ENCODE results near the gene TPRG1L.

Gene TPRG1L

GRCh38 chr1:3645666-3646355, 21.0 kb downstream of the TPRG1L start:
- DNase-seq (ENCODE audit: low read depth) = no peak

- no peak for DNase-seq (ENCODE audit: low read depth)
Measured at GRCh38 chr1:3646596-3646995, 21.8 kb downstream of the TPRG1L start.

GRCh38 chr1:3649342-3650247, 24.8 kb downstream of the TPRG1L start, which contains the start of gene WRAP73:
Gene WRAP73, minus strand, starts transcription at chr1:3650103. Its CDS starts 104 bp downstream, at chr1:3649999.
- DNase-seq (ENCODE audit: low read depth) = peak; percentile 71

- DNase-seq (ENCODE audit: low read depth) = no peak
Measured at GRCh38 chr1:3650248-3651025, 25.6 kb downstream of the TPRG1L start.

GRCh38 chr1:3651026-3651929, 26.5 kb downstream of the TPRG1L start:
- DNase-seq (ENCODE audit: low read depth) = no peak

GRCh38 chr1:3651930-3652547, 27.2 kb downstream of the TPRG1L start, which contains the start of gene TP73:
Gene TP73, plus strand, starts transcription at chr1:3652516. Its CDS starts 29,850 bp downstream, at chr1:3682366.
- no peak for DNase-seq (ENCODE audit: low read depth)

GRCh38 chr1:3652548-3653285, 27.9 kb downstream of the TPRG1L start:
- no peak for DNase-seq (ENCODE audit: low read depth)

GRCh38 chr1:3653286-3653618, 28.4 kb downstream of the TPRG1L start:
- DNase-seq (ENCODE audit: low read depth) = no peak

GRCh38 chr1:3654549-3655281, 29.9 kb downstream of the TPRG1L start:
- DNase-seq (ENCODE audit: low read depth) = no peak

GRCh38 chr1:3656450-3657095, 31.8 kb downstream of the TPRG1L start:
- DNase-seq (ENCODE audit: low read depth) = no peak

- no peak for DNase-seq (ENCODE audit: low read depth)
Measured at GRCh38 chr1:3657096-3657475, 32.3 kb downstream of the TPRG1L start.

- DNase-seq (ENCODE audit: low read depth) = no peak
Measured at GRCh38 chr1:3657578-3658230, 32.9 kb downstream of the TPRG1L start.

- DNase-seq (ENCODE audit: low read depth) = no peak
Measured at GRCh38 chr1:3658231-3658615, 33.4 kb downstream of the TPRG1L start.

GRCh38 chr1:3659093-3659492, 34.3 kb downstream of the TPRG1L start:
- no peak for DNase-seq (ENCODE audit: low read depth)

GRCh38 chr1:3660704-3661103, 35.9 kb downstream of the TPRG1L start:
- no peak for DNase-seq (ENCODE audit: low read depth)

GRCh38 chr1:3661631-3662030, 36.8 kb downstream of the TPRG1L start:
- DNase-seq (ENCODE audit: low read depth) = no peak

- no peak for DNase-seq (ENCODE audit: low read depth)
Measured at GRCh38 chr1:3662080-3662671, 37.4 kb downstream of the TPRG1L start.
